ENCODE data around the gene CLEC6A. TPM values are rescaled to one million over a fixed set of nuclear protein-coding genes. Genes with fewer than 3 reads are reported as not detected.
"Not testable (repeated sequence)": the region's sequence is repeated elsewhere in the genome, so short reads cannot be mapped to it uniquely, and the experiment has no call there.

Gene CLEC6A
- total and polyA plus RNA-seq, 2 experiments from 2014 or later: not detected

- Histone ChIP-seq H3K36me3 (replicated peaks; ENCODE audit: insufficient read depth, low read depth) (no peaks in the 10 kb centered on the region), H3K9me2 (replicated peaks; ENCODE audit: insufficient read depth) (no peaks in the 10 kb centered on the region), H4K20me1 (ENCODE audit: insufficient read depth, poor library complexity, severe bottlenecking) (no peaks in the 10 kb centered on the region), H3K27ac (no peak overlapping the region), H3K4me1 (ENCODE audit: insufficient read depth) (no peaks in the 10 kb centered on the region), H3K4me2 (no peak overlapping the region), H3K79me2 (no peaks in the 10 kb centered on the region), H2AFZ (no peak overlapping the region), H3K27me3 (no peaks in the 10 kb centered on the region), H3K4me3 (no peak overlapping the region), H3K9me3 (ENCODE audit: low read depth) (no peaks in the 10 kb centered on the region)
- no peak for DNase-seq (ENCODE audit: low spot score)
- TF ChIP-seq EZH2 (IDR thresholded peaks at IDR 0.05; ENCODE audit: borderline replicate concordance) (no peak), CTCF (IDR thresholded peaks at IDR 0.05; ENCODE audit: poor library complexity) (no peak), EZH2phosphoT487 (IDR thresholded peaks at IDR 0.05; ENCODE audit: low read depth, severe bottlenecking, unreplicated experiment) (no peak)
Observed at GRCh38 chr12:8483079-8483478, 27.3 kb downstream of the CLEC6A start.

- TF ChIP-seq EZH2 (IDR thresholded peaks at IDR 0.05; ENCODE audit: borderline replicate concordance) (no peak), EZH2phosphoT487 (IDR thresholded peaks at IDR 0.05; ENCODE audit: low read depth, severe bottlenecking, unreplicated experiment) (no peak), CTCF (IDR thresholded peaks at IDR 0.05; ENCODE audit: poor library complexity) (no peak)
- no peaks in the 10 kb centered on the region for H3K27me3 ChIP-seq
- no peak overlapping the region for H3K4me3 ChIP-seq
- no peaks in the 10 kb centered on the region for H3K4me1 ChIP-seq (ENCODE audit: insufficient read depth)
- H3K27ac ChIP-seq: no peak overlapping the region
- H3K79me2 ChIP-seq: no peaks in the 10 kb centered on the region
- H3K9me2 ChIP-seq (replicated peaks; ENCODE audit: insufficient read depth): no peaks in the 10 kb centered on the region
- H3K4me2 ChIP-seq: no peak overlapping the region
- H3K36me3 ChIP-seq (replicated peaks; ENCODE audit: insufficient read depth, low read depth): no peaks in the 10 kb centered on the region
- no peaks in the 10 kb centered on the region for H4K20me1 ChIP-seq (ENCODE audit: insufficient read depth, poor library complexity, severe bottlenecking)
- no peak for DNase-seq (ENCODE audit: low spot score)
- H2AFZ ChIP-seq: no peak overlapping the region
- WGBS (ENCODE audit: low lambda C conversion rate, missing lambda C conversion rate): 87% methylated on average over 5 of the region's 5 CpGs
- H3K9me3 ChIP-seq (ENCODE audit: low read depth): no peaks in the 10 kb centered on the region
Observed at GRCh38 chr12:8491646-8492530, 36.1 kb downstream of the CLEC6A start.

GRCh38 chr12:8493084-8493483, 37.3 kb downstream of the CLEC6A start:
- DNase-seq (ENCODE audit: low spot score): no peak
- no peaks in the 10 kb centered on the region for H3K4me1 ChIP-seq (ENCODE audit: insufficient read depth)
- H3K27ac ChIP-seq: no peak overlapping the region

GRCh38 chr12:8495671-8496070, 39.9 kb downstream of the CLEC6A start:
- not testable (repeated sequence) for H3K9me2 ChIP-seq (replicated peaks; ENCODE audit: insufficient read depth); H3K9me3 ChIP-seq (ENCODE audit: low read depth); H3K36me3 ChIP-seq (replicated peaks; ENCODE audit: insufficient read depth, low read depth); H3K79me2 ChIP-seq; H3K4me2 ChIP-seq; H2AFZ ChIP-seq; DNase-seq (ENCODE audit: low spot score); H4K20me1 ChIP-seq (ENCODE audit: insufficient read depth, poor library complexity, severe bottlenecking); H3K4me1 ChIP-seq (ENCODE audit: insufficient read depth); H3K4me3 ChIP-seq; H3K27me3 ChIP-seq; H3K27ac ChIP-seq
- 91% methylated on average over 4 of the region's 4 CpGs for WGBS (ENCODE audit: low lambda C conversion rate, missing lambda C conversion rate)

More at GRCh38 chr12:8493084-8493483, 37.3 kb downstream of the CLEC6A start:
- no peak for TF ChIP-seq EZH2 (IDR thresholded peaks at IDR 0.05; ENCODE audit: borderline replicate concordance)
- TF ChIP-seq CTCF (IDR thresholded peaks at IDR 0.05; ENCODE audit: poor library complexity): no peak
- TF ChIP-seq EZH2phosphoT487 (IDR thresholded peaks at IDR 0.05; ENCODE audit: low read depth, severe bottlenecking, unreplicated experiment): no peak
- Histone ChIP-seq H3K9me2 (replicated peaks; ENCODE audit: insufficient read depth) (no peaks in the 10 kb centered on the region), H3K4me2 (no peak overlapping the region), H4K20me1 (ENCODE audit: insufficient read depth, poor library complexity, severe bottlenecking) (no peaks in the 10 kb centered on the region), H3K79me2 (no peaks in the 10 kb centered on the region), H3K27me3 (no peaks in the 10 kb centered on the region), H3K36me3 (replicated peaks; ENCODE audit: insufficient read depth, low read depth) (no peaks in the 10 kb centered on the region), H2AFZ (no peak overlapping the region), H3K9me3 (ENCODE audit: low read depth) (no peaks in the 10 kb centered on the region), H3K4me3 (no peak overlapping the region)
- 44% methylated on average over 2 of the region's 2 CpGs for WGBS (ENCODE audit: low lambda C conversion rate, missing lambda C conversion rate)

- not testable (repeated sequence) for H2AFZ ChIP-seq; H3K4me1 ChIP-seq (ENCODE audit: insufficient read depth); H3K79me2 ChIP-seq; H3K27ac ChIP-seq; H3K9me2 ChIP-seq (replicated peaks; ENCODE audit: insufficient read depth); H4K20me1 ChIP-seq (ENCODE audit: insufficient read depth, poor library complexity, severe bottlenecking); H3K36me3 ChIP-seq (replicated peaks; ENCODE audit: insufficient read depth, low read depth); DNase-seq (ENCODE audit: low spot score); H3K4me2 ChIP-seq; H3K4me3 ChIP-seq; H3K27me3 ChIP-seq; H3K9me3 ChIP-seq (ENCODE audit: low read depth)
- 62% methylated on average over 7 of the region's 7 CpGs for WGBS (ENCODE audit: low lambda C conversion rate, missing lambda C conversion rate)
Observed at GRCh38 chr12:8496074-8496473, 40.3 kb downstream of the CLEC6A start.

Data from hepatocyte (in vitro differentiated cells).